Muscle of leg (tissue), 11 donors: Measurements from ENCODE around the gene CRYBG1. TPM values are rescaled to one million over a fixed set of nuclear protein-coding genes. Genes with fewer than 3 reads are reported as not detected.
"Not testable (repeated sequence)": the region's sequence is repeated elsewhere in the genome, so short reads cannot be mapped to it uniquely, and the experiment has no call there.

Experiments used
- DNase-seq: peaks from one replicate; pipeline ENCODE4 v3.0.0; 2013
- H3K27ac ChIP-seq: one replicate; pipeline ENCODE4 v1.5.1; 2013; ENCODE audit warnings: mild to moderate bottlenecking, low read length, control low read depth
- H3K27me3 ChIP-seq: one replicate; pipeline ENCODE4 v1.6.1; 2013; ENCODE audit warnings: low read length; ENCODE audit not compliant: control insufficient read depth, insufficient read depth
- H3K36me3 ChIP-seq: one replicate; pipeline ENCODE4 v1.6.1; 2013; ENCODE audit warnings: low read length; ENCODE audit not compliant: control insufficient read depth, insufficient read depth
- H3K4me1 ChIP-seq: one replicate; pipeline ENCODE4 v1.6.1; 2013; ENCODE audit warnings: low read length; ENCODE audit not compliant: control insufficient read depth, insufficient read depth
- H3K4me3 ChIP-seq: one replicate; pipeline ENCODE4 v1.5.1; 2013; ENCODE audit warnings: low read length, control low read depth
- H3K9me3 ChIP-seq: replicated peaks from 2 replicates; pipeline ENCODE4 v1.6.1; 2013; ENCODE audit warnings: low read depth, low read length; ENCODE audit not compliant: control insufficient read depth
- WGBS: methylation state at CpG from one replicate; pipeline ENCODE4 v1.1.5; 2013; ENCODE audit warnings: missing lambda C conversion rate; ENCODE audit not compliant: insufficient coverage; 5-methylcytosine and 5-hydroxymethylcytosine counted together
- polyA plus RNA-seq, 8 donors: library from polyadenylated mRNA; unstranded; fragments of 120-200 nt; gene quantifications; one replicate each; pipeline versions ENCODE4 v1.2.1 to v1.2.3, GENCODE V29; 2013; ENCODE audit warnings: inconsistent platforms in 1 of 8, low replicate concordance in 1 of 8; ENCODE audit not compliant: insufficient read length in 8 of 8, insufficient read depth in 1 of 8
- total RNA-seq: library from RNA; stranded (reverse); fragments of 120-200 nt; gene quantifications from one replicate; pipeline ENCODE4 v1.2.4, GENCODE V29; 2013

The CRYBG1 gene
- total and polyA plus RNA-seq, 9 donors: 1.9 to 5.4 (median 2.3) TPM

GRCh38 chr6:106572436-106572835 is 211.9 kb downstream of the CRYBG1 start:
- Histone ChIP-seq H3K4me3 (no peak overlapping the region), H3K36me3 (peaks cover 1% of the 10 kb centered on the region), H3K9me3 (no peaks in the 10 kb centered on the region), H3K27me3 (no peaks in the 10 kb centered on the region), H3K27ac (no peak overlapping the region), H3K4me1 (no peaks in the 10 kb centered on the region)
- DNase-seq: no peak
- 82% methylated on average over 5 of the region's 5 CpGs for WGBS

GRCh38 chr6:106572875-106573585 is 212.5 kb downstream of the CRYBG1 start:
- no peak overlapping the region for H3K4me3 ChIP-seq
- H3K36me3 ChIP-seq: peaks cover 4% of the 10 kb centered on the region
- H3K4me1 ChIP-seq: no peaks in the 10 kb centered on the region
- no peak for DNase-seq
- no peaks in the 10 kb centered on the region for H3K27me3 ChIP-seq
- H3K9me3 ChIP-seq: no peaks in the 10 kb centered on the region
- 67% methylated on average over 3 of the region's 6 CpGs for whole genome bisulfite sequencing
- no peak overlapping the region for H3K27ac ChIP-seq

- WGBS: 84% methylated on average over 16 of the region's 16 CpGs
- H3K4me1 ChIP-seq: no peaks in the 10 kb centered on the region
- H3K36me3 ChIP-seq: peaks cover 4% of the 10 kb centered on the region
- no peak for DNase-seq
- H3K27me3 ChIP-seq: no peaks in the 10 kb centered on the region
- H3K9me3 ChIP-seq: no peaks in the 10 kb centered on the region
- no peak overlapping the region for H3K4me3 ChIP-seq
- H3K27ac ChIP-seq: no peak overlapping the region
These were observed 214.4 kb downstream of the CRYBG1 start for GRCh38 chr6:106574741-106575458.

GRCh38 chr6:106579281-106579680 is 218.8 kb downstream of the CRYBG1 start:
- WGBS: no CpG with 5 or more reads among the region's 2 CpGs
- DNase-seq: no peak
- H3K4me3 ChIP-seq: no peak overlapping the region
- no peak overlapping the region for H3K27ac ChIP-seq
- H3K27me3 ChIP-seq: no peaks in the 10 kb centered on the region
- H3K9me3 ChIP-seq: no peaks in the 10 kb centered on the region
- H3K4me1 ChIP-seq: no peaks in the 10 kb centered on the region
- H3K36me3 ChIP-seq: peaks cover 6% of the 10 kb centered on the region

GRCh38 chr6:106581468-106581867 is 221.0 kb downstream of the CRYBG1 start:
- no peak for DNase-seq
- Histone ChIP-seq H3K27ac (no peak overlapping the region), H3K4me3 (no peak overlapping the region), H3K9me3 (no peaks in the 10 kb centered on the region), H3K27me3 (no peaks in the 10 kb centered on the region), H3K36me3 (peaks cover 6% of the 10 kb centered on the region), H3K4me1 (no peaks in the 10 kb centered on the region)
- no CpG with 5 or more reads among the region's 1 CpG for WGBS

- 60% methylated on average over 1 of the region's 4 CpGs for WGBS
- H3K36me3 ChIP-seq: peaks cover 4% of the 10 kb centered on the region
These were observed 226.4 kb downstream of the CRYBG1 start for GRCh38 chr6:106586815-106587415.

GRCh38 chr6:106588937-106589336 is 228.4 kb downstream of the CRYBG1 start:
- WGBS: no CpG with 5 or more reads among the region's 5 CpGs
- H3K9me3 ChIP-seq: not testable (repeated sequence)

More at GRCh38 chr6:106586815-106587415, 226.4 kb downstream of the CRYBG1 start:
- no peak for DNase-seq
- Histone ChIP-seq H3K27me3 (no peaks in the 10 kb centered on the region), H3K4me1 (no peaks in the 10 kb centered on the region), H3K9me3 (no peaks in the 10 kb centered on the region), H3K27ac (no peak overlapping the region), H3K4me3 (no peak overlapping the region)

GRCh38 chr6:106591111-106591825 is 230.8 kb downstream of the CRYBG1 start:
- Histone ChIP-seq H3K9me3 (no peaks in the 10 kb centered on the region), H3K27ac (no peak overlapping the region), H3K27me3 (no peaks in the 10 kb centered on the region), H3K4me1 (no peaks in the 10 kb centered on the region), H3K36me3 (peaks cover 4% of the 10 kb centered on the region), H3K4me3 (no peak overlapping the region)
- DNase-seq: no peak
- WGBS: no CpG with 5 or more reads among the region's 3 CpGs

More at GRCh38 chr6:106588937-106589336, 228.4 kb downstream of the CRYBG1 start:
- H3K27me3 ChIP-seq, H3K36me3 ChIP-seq, H3K4me3 ChIP-seq, H3K4me1 ChIP-seq, DNase-seq, H3K27ac ChIP-seq: not testable (repeated sequence)

GRCh38 chr6:106599440-106599839 is 238.9 kb downstream of the CRYBG1 start:
- Histone ChIP-seq H3K27me3 (no peaks in the 10 kb centered on the region), H3K4me3 (no peak overlapping the region), H3K9me3 (no peaks in the 10 kb centered on the region), H3K4me1 (no peaks in the 10 kb centered on the region), H3K27ac (no peak overlapping the region), H3K36me3 (no peaks in the 10 kb centered on the region)
- no peak for DNase-seq
- WGBS: no CpG with 5 or more reads among the region's 2 CpGs

GRCh38 chr6:106600329-106600728 is 239.8 kb downstream of the CRYBG1 start:
- H3K9me3 ChIP-seq: no peaks in the 10 kb centered on the region
- DNase-seq: no peak
- H3K27me3 ChIP-seq: no peaks in the 10 kb centered on the region
- no peaks in the 10 kb centered on the region for H3K36me3 ChIP-seq
- WGBS: 71% methylated on average over 1 of the region's 2 CpGs
- H3K27ac ChIP-seq: no peak overlapping the region
- no peak overlapping the region for H3K4me3 ChIP-seq
- H3K4me1 ChIP-seq: no peaks in the 10 kb centered on the region
